Measurements from ENCODE around the gene PHF13. TPM values are rescaled to one million over a fixed set of nuclear protein-coding genes. Genes with fewer than 3 reads are reported as not detected.

The PHF13 gene
- 10.7 and 12.3 TPM in 2 replicates for total RNA-seq

GRCh38 chr1:6613361-6614018 is at the start of gene PHF13:
Gene PHF13 (plus strand): TSS chr1:6613731. CDS start chr1:6614067, 336 bp downstream.

GRCh38 chr1:6579374-6580118 is 34.0 kb upstream of the PHF13 start, which contains the start of gene ZBTB48:
Gene ZBTB48 (plus strand): TSS chr1:6579994. CDS start chr1:6580610, 616 bp downstream.

GRCh38 chr1:6602669-6603237 is 10.8 kb upstream of the PHF13 start, which contains the start of gene KLHL21:
Gene KLHL21 (minus strand): TSS chr1:6602869. CDS start chr1:6602817, 52 bp downstream.

GRCh38 chr1:6624710-6625583 is 11.4 kb downstream of the PHF13 start, which contains the start of gene THAP3:
Gene THAP3 (plus strand): TSS chr1:6624868. CDS start chr1:6625219, 351 bp downstream.

Other genes starting within 250 kb of the PHF13 start
- 28.2 and 29.8 TPM in 2 replicates for gene ACOT7, start 220.0 kb upstream of the PHF13 start, total RNA-seq
- gene HES2, start 193.8 kb upstream of the PHF13 start, total RNA-seq, result under 0.01 TPM in 1 of 2 replicates, not detected in the other
- gene ESPN, start 189.0 kb upstream of the PHF13 start, total RNA-seq, result not detected in 2 replicates
- 0.37 and 3.1 TPM in 2 replicates for gene TNFRSF25, start 147.6 kb upstream of the PHF13 start, total RNA-seq
- 0.37 and 10.6 TPM in 2 replicates for gene PLEKHG5, start 122.1 kb upstream of the PHF13 start, total RNA-seq
- 24.6 and 47.7 TPM in 2 replicates for gene NOL9, start 59.2 kb upstream of the PHF13 start, total RNA-seq
- under 0.01 TPM in 1 of 2 replicates, not detected in the other for gene TAS1R1, start 58.4 kb upstream of the PHF13 start, total RNA-seq
- gene ZBTB48, start 33.7 kb upstream of the PHF13 start, total RNA-seq, result 8.1 and 11.9 TPM in 2 replicates
- gene KLHL21, start 10.9 kb upstream of the PHF13 start, total RNA-seq, result 63.9 and 79.0 TPM in 2 replicates
- gene THAP3, start 11.1 kb downstream of the PHF13 start, total RNA-seq, result 16.0 and 19.5 TPM in 2 replicates
- 27.2 and 30.7 TPM in 2 replicates for gene DNAJC11, start 88.1 kb downstream of the PHF13 start, total RNA-seq
- 30.5 and 49.6 TPM in 2 replicates for gene CAMTA1, start 171.7 kb downstream of the PHF13 start, total RNA-seq

Data from subcutaneous preadipocyte (primary cell).